Measurements from ENCODE around the gene WDR73.

DNA sequence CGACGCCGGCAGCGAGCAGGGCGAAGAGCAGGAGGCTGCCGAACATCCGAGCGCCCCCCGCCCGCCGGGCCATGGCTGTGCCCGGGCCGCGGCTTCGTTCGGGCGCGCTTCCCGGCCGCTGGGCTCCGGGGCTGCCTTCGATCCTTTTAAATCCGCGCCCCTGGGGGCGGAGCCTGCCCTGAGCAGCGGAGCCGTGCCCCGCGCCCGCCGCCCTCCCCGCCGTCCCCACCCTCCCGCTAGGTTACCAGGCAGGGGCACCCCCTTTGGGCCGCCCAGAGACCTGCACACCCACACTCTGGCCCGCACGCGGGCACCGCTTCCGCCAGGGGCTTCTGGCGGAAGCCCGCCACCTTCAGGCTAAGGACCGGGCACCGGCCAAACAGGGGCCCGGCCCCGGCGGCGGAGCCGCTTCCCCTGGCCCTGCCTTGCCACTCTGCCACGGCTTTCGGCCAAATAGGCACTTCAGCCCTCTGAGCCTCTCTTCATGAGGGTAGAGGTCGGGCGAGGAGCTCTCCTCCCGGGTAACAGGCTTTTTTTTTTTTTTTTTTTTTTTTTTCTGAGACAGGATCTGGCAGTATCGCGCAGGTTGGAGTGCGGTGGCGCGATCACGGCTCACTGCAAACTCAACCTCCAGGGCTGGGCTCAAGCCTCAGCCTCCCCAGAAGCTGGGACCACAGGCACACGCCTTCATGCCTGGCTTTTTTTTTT, 4.2 kb upstream of the WDR73 start, which contains the start of gene NMB:
- TF ChIP-seq, protein P1, sequence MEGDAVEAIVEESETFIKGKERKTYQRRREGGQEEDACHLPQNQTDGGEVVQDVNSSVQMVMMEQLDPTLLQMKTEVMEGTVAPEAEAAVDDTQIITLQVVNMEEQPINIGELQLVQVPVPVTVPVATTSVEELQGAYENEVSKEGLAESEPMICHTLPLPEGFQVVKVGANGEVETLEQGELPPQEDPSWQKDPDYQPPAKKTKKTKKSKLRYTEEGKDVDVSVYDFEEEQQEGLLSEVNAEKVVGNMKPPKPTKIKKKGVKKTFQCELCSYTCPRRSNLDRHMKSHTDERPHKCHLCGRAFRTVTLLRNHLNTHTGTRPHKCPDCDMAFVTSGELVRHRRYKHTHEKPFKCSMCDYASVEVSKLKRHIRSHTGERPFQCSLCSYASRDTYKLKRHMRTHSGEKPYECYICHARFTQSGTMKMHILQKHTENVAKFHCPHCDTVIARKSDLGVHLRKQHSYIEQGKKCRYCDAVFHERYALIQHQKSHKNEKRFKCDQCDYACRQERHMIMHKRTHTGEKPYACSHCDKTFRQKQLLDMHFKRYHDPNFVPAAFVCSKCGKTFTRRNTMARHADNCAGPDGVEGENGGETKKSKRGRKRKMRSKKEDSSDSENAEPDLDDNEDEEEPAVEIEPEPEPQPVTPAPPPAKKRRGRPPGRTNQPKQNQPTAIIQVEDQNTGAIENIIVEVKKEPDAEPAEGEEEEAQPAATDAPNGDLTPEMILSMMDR (conservative IDR thresholded peaks at IDR 0.05; ENCODE audit: low read depth, low read length) = peak; percentile 53
- TF ChIP-seq EZH2 (IDR thresholded peaks at IDR 0.05; ENCODE audit: borderline replicate concordance, low read depth, low read length, poor library complexity, severe bottlenecking) = no peak
